Putamen (tissue), 1 donor: Measurements from ENCODE around the gene NCR3LG1.
A peak's percentile ranks its signal among the peaks of the same experiment; 100 is the strongest.

Experiments
- DNase-seq: peaks from one replicate; pipeline ENCODE4 v3.0.0-alpha.2; 2016; ENCODE audit warnings: low spot score

The NCR3LG1 gene

DNA sequence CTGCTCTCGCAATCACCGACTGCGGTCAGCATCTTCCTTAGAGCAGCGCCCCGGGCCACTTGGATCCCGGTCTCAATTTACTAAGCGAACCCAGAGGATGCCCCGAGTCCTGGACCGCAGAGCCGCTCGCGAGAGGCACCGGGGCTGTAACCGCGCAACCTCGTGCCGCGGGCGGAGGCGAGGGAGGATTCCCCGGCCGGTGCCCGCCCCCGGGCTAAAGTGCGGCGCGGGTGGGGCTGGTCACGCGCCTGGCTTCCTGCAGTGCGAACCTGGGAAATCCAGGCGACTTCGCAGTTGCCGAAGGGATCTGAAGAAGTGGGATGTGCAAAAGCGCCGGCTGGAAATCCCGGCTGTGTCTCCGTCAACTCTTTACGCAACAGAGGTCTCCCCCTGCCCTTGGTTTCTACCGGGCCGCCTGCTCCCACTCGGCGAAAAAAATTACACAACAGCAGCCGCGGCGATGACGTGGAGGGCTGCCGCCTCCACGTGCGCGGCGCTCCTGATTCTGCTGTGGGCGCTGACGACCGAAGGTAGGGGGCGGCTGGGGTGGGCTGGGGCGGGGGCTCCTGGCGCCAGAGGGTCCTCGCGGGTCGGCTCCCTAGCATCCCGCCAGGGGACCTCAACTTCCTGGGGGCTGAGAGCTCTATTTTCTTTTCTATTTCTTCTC, at the start of gene NCR3LG1:
Gene NCR3LG1, plus strand, starts transcription at position 291 of the 667 bp plus-strand sequence. Its CDS starts 170 bp downstream, at position 461.
- peak; percentile 60 for DNase-seq

- DNase-seq, result no peak
Observed at GRCh38 chr11:17313349-17314231, 38.0 kb upstream of the NCR3LG1 start.

- no peak for DNase-seq
Observed at GRCh38 chr11:17314232-17314547, 37.4 kb upstream of the NCR3LG1 start.

GRCh38 chr11:17314904-17315426, 36.6 kb upstream of the NCR3LG1 start:
- no peak for DNase-seq

- no peak for DNase-seq
Observed at GRCh38 chr11:17328871-17329494, 22.6 kb upstream of the NCR3LG1 start.

DNA sequence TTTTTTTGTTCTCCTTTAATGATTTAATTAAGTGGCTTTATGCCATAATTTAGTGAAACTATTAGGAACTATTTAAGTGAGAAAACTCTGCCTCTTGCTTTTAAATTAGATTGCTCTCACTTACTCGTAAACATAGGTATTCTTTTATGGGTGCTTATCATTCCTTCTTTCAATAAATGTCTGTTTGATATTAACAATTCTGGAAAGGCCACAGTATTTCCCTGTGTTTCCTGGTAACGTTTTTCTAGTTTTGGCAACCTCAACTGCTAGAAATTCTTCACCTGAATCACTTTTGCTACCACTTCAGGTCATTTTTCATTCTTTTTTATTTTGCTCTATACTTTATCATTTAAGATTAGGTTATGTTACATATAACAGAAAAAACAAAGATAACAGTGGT, 19.9 kb upstream of the NCR3LG1 start:
- no peak for DNase-seq

- DNase-seq, result peak; percentile 62
Observed at GRCh38 chr11:17333799-17334586, 17.6 kb upstream of the NCR3LG1 start.

GRCh38 chr11:17343257-17343656, 8.3 kb upstream of the NCR3LG1 start:
- no peak for DNase-seq

DNA sequence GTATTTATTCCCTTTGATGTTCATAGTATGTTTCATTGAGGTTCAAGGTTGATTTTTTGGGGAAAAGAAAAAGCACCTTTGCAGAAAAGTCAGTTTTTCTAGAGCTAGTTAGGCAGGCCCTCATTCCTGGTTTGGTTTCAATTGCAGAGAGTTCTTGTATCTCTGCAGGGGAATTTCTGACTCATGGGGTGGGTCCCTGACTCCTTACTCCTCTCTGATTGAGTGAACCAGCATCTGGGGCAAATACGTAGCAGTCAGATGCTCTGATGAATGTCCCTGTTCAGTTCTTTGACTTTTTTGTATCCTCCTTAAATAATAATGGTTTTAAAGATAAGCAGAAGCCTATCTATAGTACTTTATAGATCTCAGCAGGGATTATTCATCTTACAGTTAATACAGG, 7.7 kb upstream of the NCR3LG1 start:
- no peak for DNase-seq

DNA sequence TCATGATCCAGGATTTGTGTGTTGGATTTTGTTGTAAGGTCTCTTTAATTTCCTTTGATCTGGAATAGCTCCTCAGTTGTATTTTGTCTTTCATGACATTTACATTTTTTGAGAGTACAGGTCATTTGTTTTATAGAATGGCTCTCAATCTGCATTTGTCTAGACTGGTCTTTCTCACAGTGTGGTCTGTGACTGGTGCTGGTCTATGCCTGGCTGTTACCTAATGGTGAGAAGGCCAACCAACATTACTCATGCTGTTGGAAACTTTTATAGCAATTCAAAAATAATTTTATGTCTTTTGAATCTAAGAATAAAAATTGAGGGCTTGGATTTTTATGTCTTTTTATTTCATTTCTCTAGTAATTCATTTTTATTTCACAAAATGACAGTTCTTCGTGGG, 3.9 kb upstream of the NCR3LG1 start:
- no peak for DNase-seq

DNA sequence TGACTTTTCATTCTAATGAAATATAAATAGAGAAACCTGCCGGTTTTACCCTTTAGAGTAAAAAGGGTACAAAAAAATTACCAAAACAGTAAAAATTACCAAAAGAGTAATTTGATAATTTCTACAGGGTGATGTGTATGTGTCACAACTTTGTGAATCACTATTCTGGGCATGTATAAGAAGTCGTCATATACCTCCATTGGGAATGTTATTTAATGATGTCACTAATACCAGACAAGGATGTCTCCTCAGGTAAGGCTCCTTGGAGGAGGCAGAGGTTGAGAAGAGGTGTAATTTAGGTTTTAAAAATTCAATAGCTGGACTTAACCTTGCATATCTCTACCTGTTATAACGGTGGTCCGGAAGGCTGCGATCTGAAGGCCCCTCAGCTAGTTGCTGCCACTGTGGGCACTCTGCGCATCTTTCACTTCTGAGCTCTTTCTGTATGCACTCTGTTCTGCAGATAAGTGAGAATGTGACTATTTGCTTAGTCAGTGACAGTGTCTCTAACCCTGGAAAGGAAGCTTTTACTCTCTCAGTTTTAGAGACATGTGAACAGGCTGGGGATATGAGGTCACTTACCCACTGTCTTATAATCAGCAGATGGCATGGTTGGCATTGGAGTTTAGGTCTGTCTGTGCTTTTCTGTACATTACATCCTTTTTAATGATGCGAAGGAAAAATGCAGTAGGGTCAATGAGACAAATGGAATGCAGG, 987 bp upstream of the NCR3LG1 start:
- DNase-seq, result peak; percentile 6

GRCh38 chr11:17351172-17351509, 459 bp upstream of the NCR3LG1 start:
- no peak for DNase-seq

DNA sequence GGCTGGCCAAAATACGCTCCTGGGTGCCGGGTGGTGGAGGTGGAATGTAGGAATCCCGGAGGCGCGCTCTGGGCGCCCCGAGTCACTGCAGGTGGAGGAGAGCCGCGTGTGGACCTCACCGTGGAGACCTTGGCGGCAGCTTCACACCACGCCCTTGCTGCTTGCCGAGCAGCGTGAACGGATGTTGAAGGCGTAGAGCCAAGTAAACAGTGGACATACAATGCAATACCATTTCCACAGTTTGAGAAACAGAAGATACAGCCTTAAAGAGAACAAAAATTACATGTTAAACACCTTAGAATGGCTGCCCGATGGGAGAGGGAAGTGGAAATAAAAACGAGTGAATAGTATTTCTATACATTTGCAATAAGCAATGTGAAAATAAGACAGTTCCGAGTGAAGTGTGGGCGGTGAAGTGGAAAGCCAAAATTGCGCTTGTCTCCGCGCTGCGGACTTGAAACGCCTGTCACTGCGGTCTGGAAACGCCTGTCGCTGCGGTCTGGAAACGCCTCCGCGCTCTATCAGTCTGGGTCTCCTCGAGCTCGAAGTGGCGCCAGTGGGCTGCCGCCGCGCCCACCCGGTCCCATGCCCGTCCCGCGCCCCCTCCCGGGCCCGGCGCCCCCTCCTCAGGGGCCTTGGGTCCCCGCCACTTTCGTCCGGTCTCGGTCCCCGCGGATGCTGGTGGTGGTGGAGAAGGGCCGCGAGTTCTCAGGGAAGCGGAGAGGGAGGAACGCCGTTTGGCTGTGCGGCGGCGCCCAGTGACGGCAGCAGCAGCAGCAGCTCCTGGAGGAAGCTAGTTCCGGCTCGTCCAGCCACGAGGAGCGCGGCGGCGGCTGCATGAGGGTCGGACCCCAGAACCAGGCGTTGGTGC, 1.6 kb downstream of the NCR3LG1 start:
- peak; percentile 67 for DNase-seq

DNA sequence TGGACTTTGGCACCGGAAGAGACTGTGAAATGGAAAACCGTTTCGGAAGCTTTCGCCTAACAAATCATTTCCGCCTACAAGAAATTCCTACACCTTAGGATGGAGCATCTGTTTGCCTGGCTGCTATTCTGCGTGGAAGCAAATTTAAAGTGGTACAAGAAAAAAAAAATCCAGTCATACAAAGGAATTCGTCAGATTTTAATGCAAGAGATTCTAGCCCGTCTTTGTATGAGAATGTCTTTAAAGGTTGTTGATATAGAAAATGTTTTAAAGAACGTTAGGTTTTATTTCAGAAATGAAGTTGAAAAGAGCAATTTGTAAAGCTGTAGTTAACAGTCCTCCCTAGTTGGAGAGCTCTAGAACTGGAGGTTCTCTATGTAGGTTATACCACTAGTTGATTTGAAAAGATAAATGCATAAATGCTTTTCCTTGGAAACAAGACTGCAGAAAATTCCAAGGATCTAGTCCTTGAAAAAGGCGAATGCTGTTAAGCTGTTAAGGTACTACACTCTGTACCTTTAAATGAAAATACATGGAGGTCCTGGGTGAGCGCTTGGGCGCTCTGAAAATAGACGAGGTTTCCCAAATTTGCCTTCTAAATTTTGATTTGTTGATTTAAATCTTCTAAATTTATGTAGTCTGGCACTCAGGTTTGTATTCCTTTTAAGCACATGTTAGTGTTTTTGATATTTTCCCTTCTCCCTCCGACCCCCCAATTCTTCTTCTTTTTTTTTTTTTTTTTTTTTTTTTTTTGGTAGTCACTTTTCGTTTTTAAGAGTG, 2.4 kb downstream of the NCR3LG1 start:
- DNase-seq, result peak; percentile 6

DNA sequence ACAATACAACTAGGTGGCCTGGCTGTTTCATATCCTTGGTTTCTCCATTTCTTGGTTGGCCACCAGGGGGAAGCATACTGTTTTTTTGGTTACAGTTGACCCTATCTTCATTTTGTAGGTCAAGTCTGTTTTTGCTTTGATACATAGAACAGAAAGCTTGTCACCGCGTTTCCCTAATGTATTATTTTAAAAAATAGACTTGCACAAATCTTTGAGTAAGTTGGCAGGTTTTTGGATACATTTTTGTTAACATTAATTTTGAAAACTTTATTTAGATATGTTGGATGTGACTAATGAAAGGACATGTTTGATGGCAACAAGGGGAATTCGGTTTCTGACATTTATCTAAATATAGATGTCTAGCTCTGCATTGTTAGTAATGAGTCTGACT, 3.0 kb downstream of the NCR3LG1 start:
- peak; percentile 67 for DNase-seq

GRCh38 chr11:17366495-17366894, 14.9 kb downstream of the NCR3LG1 start:
- DNase-seq, result no peak

DNA sequence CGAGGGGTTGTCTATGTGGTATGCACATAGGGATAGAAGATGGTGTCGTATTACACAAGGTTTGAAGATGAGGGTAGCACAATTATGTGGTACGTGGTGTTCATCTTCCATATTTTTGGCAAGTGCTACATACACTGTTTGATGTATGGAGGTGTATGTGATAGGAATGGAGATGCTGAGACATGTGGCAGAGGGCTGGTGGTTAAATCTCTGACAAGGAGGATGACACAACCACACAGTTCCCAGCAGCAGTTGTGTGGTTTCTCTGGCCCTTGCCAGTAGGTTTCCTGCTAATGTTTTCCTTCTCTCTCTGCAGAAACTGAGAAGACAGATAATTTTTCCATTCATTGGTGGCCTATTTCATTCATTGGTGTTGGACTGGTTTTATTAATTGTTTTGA, 17.0 kb downstream of the NCR3LG1 start:
- DNase-seq, result no peak

DNA sequence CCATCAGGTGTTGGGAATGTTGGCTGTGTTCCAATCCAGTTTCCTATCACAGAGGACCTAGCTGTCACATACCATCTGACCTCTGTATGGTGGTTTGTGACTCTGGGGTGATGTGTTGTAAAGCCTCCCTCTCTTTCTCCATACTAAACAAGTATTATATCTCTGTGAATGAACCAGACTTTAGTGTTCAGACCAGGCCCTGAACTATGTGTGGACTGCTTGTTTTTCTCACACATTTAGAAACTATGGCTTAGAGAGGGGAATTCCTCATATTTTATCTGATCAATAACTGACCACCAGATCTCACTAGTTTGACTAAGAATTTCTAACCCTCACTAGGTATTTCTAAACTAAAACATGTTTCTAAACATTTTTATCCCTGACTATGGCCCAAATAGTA, 17.5 kb downstream of the NCR3LG1 start:
- no peak for DNase-seq

DNA sequence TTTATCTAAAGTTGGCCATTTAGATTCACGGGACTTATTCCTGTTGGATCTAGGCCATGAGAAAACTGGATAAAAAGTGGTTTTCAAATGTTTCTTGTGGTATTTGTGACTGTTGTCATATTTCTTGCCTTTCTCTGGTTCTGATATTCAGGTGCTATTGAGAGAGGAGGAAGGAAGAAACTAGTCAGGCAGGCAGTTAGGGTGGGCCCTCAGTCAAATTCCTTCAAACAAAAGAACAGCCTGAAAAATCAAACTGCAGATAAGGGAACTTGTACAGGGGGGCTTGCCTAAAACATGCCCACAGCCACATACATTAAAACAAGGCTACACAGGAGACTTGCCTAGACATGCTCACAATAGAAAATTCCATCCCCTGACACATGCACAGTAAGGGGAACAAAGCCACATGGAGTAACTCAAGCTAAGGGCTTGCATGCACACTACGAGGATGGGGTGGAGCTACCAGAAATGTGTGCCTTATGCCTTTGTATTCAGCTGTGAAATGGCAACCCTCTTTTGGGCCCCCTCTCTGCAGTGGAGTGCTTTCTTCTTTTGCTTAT, 18.2 kb downstream of the NCR3LG1 start:
- no peak for DNase-seq
